NCI-H146 treated with DMSO at 0.1 percent for 48 hours (cell line): Measurements from ENCODE around the gene SERPINB11.
"Not testable (repeated sequence)": the region's sequence is repeated elsewhere in the genome, so short reads cannot be mapped to it uniquely, and the experiment has no call there.

Experiments
- DNase-seq: peaks from one replicate; lab custom pipeline; 2025; ENCODE audit not compliant: unreplicated experiment; lab: John Stamatoyannopoulos, UW

The SERPINB11 gene

GRCh38 chr18:63725682-63726480 is 23.1 kb downstream of the SERPINB11 start:
- no peak for DNase-seq

GRCh38 chr18:63730773-63731172 is 28.0 kb downstream of the SERPINB11 start:
- DNase-seq: no peak

- no peak for DNase-seq
Measured at GRCh38 chr18:63731215-63731614, 28.5 kb downstream of the SERPINB11 start.

- no peak for DNase-seq
Measured at GRCh38 chr18:63736876-63737275, 34.1 kb downstream of the SERPINB11 start.

- DNase-seq: no peak
Measured at GRCh38 chr18:63741769-63742168, 39.0 kb downstream of the SERPINB11 start.

GRCh38 chr18:63747006-63747405 is 44.2 kb downstream of the SERPINB11 start:
- DNase-seq: no peak

- no peak for DNase-seq
Measured at GRCh38 chr18:63749489-63749888, 46.7 kb downstream of the SERPINB11 start.

- DNase-seq: no peak
Measured at GRCh38 chr18:63752636-63753035, 49.9 kb downstream of the SERPINB11 start.

- DNase-seq: no peak
Measured at GRCh38 chr18:63753676-63754075, 50.9 kb downstream of the SERPINB11 start.

GRCh38 chr18:63757541-63757940 is 54.8 kb downstream of the SERPINB11 start:
- no peak for DNase-seq

- no peak for DNase-seq
Measured at GRCh38 chr18:63758615-63759240, 56.0 kb downstream of the SERPINB11 start.

- DNase-seq: not testable (repeated sequence)
Measured at GRCh38 chr18:63759786-63760185, 57.0 kb downstream of the SERPINB11 start.

- no peak for DNase-seq
Measured at GRCh38 chr18:63762518-63762917, 59.8 kb downstream of the SERPINB11 start.

GRCh38 chr18:63763831-63764600 is 61.3 kb downstream of the SERPINB11 start:
- no peak for DNase-seq

- DNase-seq: no peak
Measured at GRCh38 chr18:63765837-63766236, 63.1 kb downstream of the SERPINB11 start.
